GM12865 (cell line): Measurements from ENCODE around the gene PIK3CB.
"Not testable (repeated sequence)": the region's sequence is repeated elsewhere in the genome, so short reads cannot be mapped to it uniquely, and the experiment has no call there.

Source experiments
- DNase-seq: peaks from one replicate; pipeline ENCODE4 v3.0.0; 2010; ENCODE audit warnings: low read depth
- H3K4me3 ChIP-seq: 2 replicates; pipeline ENCODE4 v1.5.1; 2011; ENCODE audit warnings: mild to moderate bottlenecking, low read depth, low read length, control low read depth
- CTCF ChIP-seq: IDR thresholded peaks from 2 replicates; pipeline ENCODE4 v1.5.1; 2011; ENCODE audit warnings: low read length, control low read depth, low read depth, inconsistent platforms; ENCODE audit not compliant: insufficient read depth; ENCODE audit errors: missing control alignments

PIK3CB gene

GRCh38 chr3:138801792-138802191, 32.9 kb downstream of the PIK3CB start:
- TF ChIP-seq CTCF = no peak
- H3K4me3 ChIP-seq = no peak overlapping the region
- no peak for DNase-seq

- no peak for TF ChIP-seq CTCF
- H3K4me3 ChIP-seq = no peak overlapping the region
Observed at GRCh38 chr3:138800248-138800647, 34.5 kb downstream of the PIK3CB start.

GRCh38 chr3:138799822-138800221, 34.9 kb downstream of the PIK3CB start:
- no peak overlapping the region for H3K4me3 ChIP-seq

More at GRCh38 chr3:138800248-138800647, 34.5 kb downstream of the PIK3CB start:
- no peak for DNase-seq

GRCh38 chr3:138797508-138798038, 37.2 kb downstream of the PIK3CB start:
- H3K4me3 ChIP-seq = no peak overlapping the region
- no peak for TF ChIP-seq CTCF
- peak; percentile 29 for DNase-seq

More at GRCh38 chr3:138799822-138800221, 34.9 kb downstream of the PIK3CB start:
- no peak for TF ChIP-seq CTCF
- DNase-seq = no peak

- H3K4me3 ChIP-seq = no peak overlapping the region
- DNase-seq = no peak
- TF ChIP-seq CTCF = no peak
Observed at GRCh38 chr3:138796761-138797160, 38.0 kb downstream of the PIK3CB start.

GRCh38 chr3:138786788-138787271, 47.9 kb downstream of the PIK3CB start:
- DNase-seq = peak; percentile 10
- no peak for TF ChIP-seq CTCF
- H3K4me3 ChIP-seq = no peak overlapping the region

GRCh38 chr3:138785951-138786350, 48.8 kb downstream of the PIK3CB start:
- DNase-seq = no peak
- TF ChIP-seq CTCF = no peak
- no peak overlapping the region for H3K4me3 ChIP-seq

- not testable (repeated sequence) for DNase-seq, H3K4me3 ChIP-seq
Observed at GRCh38 chr3:138785362-138785857, 49.3 kb downstream of the PIK3CB start.
